Loucy (cell line): ENCODE data around the gene OR7C1.
"Not testable (repeated sequence)": the region's sequence is repeated elsewhere in the genome, so short reads cannot be mapped to it uniquely, and the experiment has no call there.

ENCODE experiments used
- H2AFZ ChIP-seq: fragments of 200-600 bp; sonication (generic); 2 replicates; pipeline ENCODE4 v1.6.0; 2016; ENCODE audit warnings: antibody characterized with exemption, mild to moderate bottlenecking, low read length, moderate library complexity
- H3F3A ChIP-seq: fragments of 200-600 bp; 2 replicates; pipeline ENCODE4 v1.6.0; 2016; ENCODE audit warnings: antibody characterized with exemption, low read depth, mild to moderate bottlenecking
- H3K27me3 ChIP-seq: fragments of 200-600 bp; sonication (generic); 2 replicates; pipeline ENCODE4 v1.6.1; 2014; ENCODE audit warnings: low read length, mild to moderate bottlenecking; ENCODE audit not compliant: insufficient read depth, poor library complexity, severe bottlenecking
- H3K36me3 ChIP-seq: fragments of 200-600 bp; sonication (generic); 2 replicates; pipeline ENCODE4 v1.6.1; 2016; ENCODE audit warnings: low read length; ENCODE audit not compliant: insufficient read depth
- H3K4me1 ChIP-seq: fragments of 200-600 bp; sonication (generic); 2 replicates; pipeline ENCODE4 v1.5.1; 2014; ENCODE audit warnings: low read length, mild to moderate bottlenecking; ENCODE audit not compliant: insufficient read depth, poor library complexity, severe bottlenecking
- H3K4me2 ChIP-seq: fragments of 200-600 bp; sonication (generic); 2 replicates; pipeline ENCODE4 v1.6.0; 2014; ENCODE audit warnings: antibody characterized with exemption, low read length, low read depth, mild to moderate bottlenecking; ENCODE audit not compliant: poor library complexity, severe bottlenecking
- H3K4me3 ChIP-seq: fragments of 200-600 bp; sonication (generic); 2 replicates; pipeline ENCODE4 v1.5.1; 2014; ENCODE audit warnings: low read length, mild to moderate bottlenecking, mixed read lengths; ENCODE audit not compliant: poor library complexity, severe bottlenecking
- H3K79me2 ChIP-seq: fragments of 200-600 bp; sonication (generic); 2 replicates; pipeline ENCODE4 v1.6.1; 2014; ENCODE audit warnings: low read length; ENCODE audit not compliant: insufficient read depth
- H3K9ac ChIP-seq: fragments of 200-600 bp; sonication (generic); 2 replicates; pipeline ENCODE4 v1.6.0; 2014; ENCODE audit warnings: mild to moderate bottlenecking, low read depth, low read length, moderate library complexity; ENCODE audit not compliant: poor library complexity, severe bottlenecking
- H3K9me2 ChIP-seq: fragments of 200-600 bp; sonication (generic); replicated peaks from 2 replicates; pipeline ENCODE4 v1.6.1; 2016; ENCODE audit warnings: low read depth, low read length, mixed read lengths
- H3K9me3 ChIP-seq: fragments of 200-600 bp; sonication (generic); 2 replicates; pipeline ENCODE4 v1.6.1; 2014; ENCODE audit warnings: mild to moderate bottlenecking, antibody characterized with exemption, low read length, low read depth; ENCODE audit not compliant: insufficient read depth
- H4K20me1 ChIP-seq: fragments of 200-600 bp; sonication (generic); 2 replicates; pipeline ENCODE4 v1.6.0; 2014; ENCODE audit warnings: antibody characterized with exemption, low read length, mild to moderate bottlenecking; ENCODE audit not compliant: insufficient read depth, poor library complexity, severe bottlenecking
- CTCF ChIP-seq: fragments of 200-600 bp; sonication (generic); conservative IDR thresholded peaks from 2 replicates; pipeline ENCODE4 v1.5.1; 2014; ENCODE audit warnings: mild to moderate bottlenecking, antibody characterized with exemption, low read length
- EZH2phosphoT487 ChIP-seq: fragments of 200-600 bp; IDR thresholded peaks from 2 replicates; pipeline ENCODE4 v1.6.1; 2018; ENCODE audit warnings: antibody characterized with exemption, mild to moderate bottlenecking, moderate library complexity, borderline replicate concordance

OR7C1 gene

GRCh38 chr19:14767466-14767971 is 67.5 kb downstream of the OR7C1 start:
- no peaks in the 10 kb centered on the region for H3F3A ChIP-seq
- H2AFZ ChIP-seq, result no peak overlapping the region
- peaks cover 9% of the 10 kb centered on the region; the same call in 1 of the 2 replicates for H3K79me2 ChIP-seq
- H3K36me3 ChIP-seq, result peaks cover 45% of the 10 kb centered on the region; the same call in 1 of the 2 replicates
- H3K4me3 ChIP-seq, result no peak overlapping the region
- H4K20me1 ChIP-seq, result no peaks in the 10 kb centered on the region
- H3K4me2 ChIP-seq, result no peak overlapping the region
- TF ChIP-seq CTCF, result no peak
- TF ChIP-seq EZH2phosphoT487, result no peak
- no peaks in the 10 kb centered on the region for H3K27me3 ChIP-seq
- no peaks in the 10 kb centered on the region for H3K9me2 ChIP-seq
- no peaks in the 10 kb centered on the region for H3K9me3 ChIP-seq
- H3K9ac ChIP-seq, result no peak overlapping the region
- peaks cover 10% of the 10 kb centered on the region for H3K4me1 ChIP-seq

- not testable (repeated sequence) for H3K4me2 ChIP-seq, H3K4me1 ChIP-seq, H3F3A ChIP-seq, H3K9ac ChIP-seq, H3K79me2 ChIP-seq, H3K9me2 ChIP-seq, H3K4me3 ChIP-seq, H3K27me3 ChIP-seq, H2AFZ ChIP-seq, H3K9me3 ChIP-seq, H4K20me1 ChIP-seq
- peaks cover 35% of the 10 kb centered on the region; the same call in 1 of the 2 replicates for H3K36me3 ChIP-seq
Observed at GRCh38 chr19:14765841-14766240, 69.1 kb downstream of the OR7C1 start.

GRCh38 chr19:14765403-14765802 is 69.6 kb downstream of the OR7C1 start:
- H4K20me1 ChIP-seq, H3K9ac ChIP-seq, H3K27me3 ChIP-seq, H3K79me2 ChIP-seq, H3F3A ChIP-seq, H3K4me3 ChIP-seq, H3K9me2 ChIP-seq, H2AFZ ChIP-seq, H3K4me1 ChIP-seq, H3K9me3 ChIP-seq, H3K4me2 ChIP-seq: not testable (repeated sequence)
- peaks cover 34% of the 10 kb centered on the region; the same call in 1 of the 2 replicates for H3K36me3 ChIP-seq

- Histone ChIP-seq H3K36me3 (peaks cover 25% of the 10 kb centered on the region; the same call in 1 of the 2 replicates), H3K4me2 (no peak overlapping the region), H4K20me1 (no peaks in the 10 kb centered on the region), H2AFZ (no peak overlapping the region), H3K79me2 (0 out of 2 replicates have a peak, but pooled peaks cover 3% of the 10 kb centered on the region), H3K4me1 (no peaks in the 10 kb centered on the region), H3K4me3 (no peak overlapping the region), H3K9me3 (no peaks in the 10 kb centered on the region), H3F3A (no peaks in the 10 kb centered on the region), H3K27me3 (no peaks in the 10 kb centered on the region), H3K9me2 (no peaks in the 10 kb centered on the region), H3K9ac (no peak overlapping the region)
- TF ChIP-seq CTCF (no peak), EZH2phosphoT487 (no peak)
Observed at GRCh38 chr19:14764401-14764800, 70.6 kb downstream of the OR7C1 start.
